ENCODE measurements around the gene ILF3. TPM values are rescaled to one million over a fixed set of nuclear protein-coding genes. Genes with fewer than 3 reads are reported as not detected.

The ILF3 gene
- total and polyA plus RNA-seq, 2 of the 13 experiments (the other 11 are each of a cell fraction or from before 2014, with no cell fraction given) = 120 to 173 TPM

DNA sequence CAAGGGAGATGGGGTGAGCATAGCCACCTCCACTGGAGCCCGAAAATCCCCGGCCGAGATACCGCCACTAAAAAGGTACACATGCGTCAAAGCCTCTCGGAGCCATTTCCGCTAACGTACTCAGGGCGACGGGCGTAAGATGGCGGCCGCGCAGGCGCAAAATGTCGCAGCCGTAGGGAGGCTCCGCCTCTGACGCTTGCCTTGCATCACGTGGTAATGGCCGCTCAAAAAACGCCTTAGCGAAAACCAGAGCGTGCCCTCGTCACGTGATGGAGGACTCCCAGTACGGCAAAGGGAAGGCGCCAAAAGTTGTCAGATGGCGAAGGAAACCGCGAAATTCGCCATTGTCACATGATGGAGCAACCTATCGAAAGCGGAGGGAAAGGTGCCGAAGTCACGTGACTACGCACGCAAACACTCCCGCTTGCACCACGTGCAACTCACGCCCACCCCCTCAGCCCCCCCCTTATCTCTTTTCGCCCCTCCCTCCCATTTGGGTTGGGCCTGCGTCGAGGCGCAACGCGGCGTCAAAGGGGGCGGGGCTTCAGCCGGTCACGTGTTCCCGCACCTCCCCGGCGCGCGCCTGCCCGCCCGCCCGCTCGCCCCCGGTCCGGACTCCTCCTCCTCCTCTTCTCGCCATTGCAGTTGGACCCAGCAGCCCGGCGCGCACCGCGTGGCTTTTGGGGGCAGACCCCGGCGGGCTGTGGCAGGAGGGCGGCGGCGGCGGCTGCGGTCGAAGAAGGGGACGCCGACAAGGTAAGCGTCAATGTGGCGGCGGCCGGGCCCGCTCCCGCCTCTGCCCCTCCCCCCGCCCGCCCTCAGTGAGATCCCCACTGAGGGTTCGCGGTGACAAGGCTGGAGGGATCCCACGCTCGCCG is at the start of gene ILF3 (continued):
- TF ChIP-seq, protein P1, sequence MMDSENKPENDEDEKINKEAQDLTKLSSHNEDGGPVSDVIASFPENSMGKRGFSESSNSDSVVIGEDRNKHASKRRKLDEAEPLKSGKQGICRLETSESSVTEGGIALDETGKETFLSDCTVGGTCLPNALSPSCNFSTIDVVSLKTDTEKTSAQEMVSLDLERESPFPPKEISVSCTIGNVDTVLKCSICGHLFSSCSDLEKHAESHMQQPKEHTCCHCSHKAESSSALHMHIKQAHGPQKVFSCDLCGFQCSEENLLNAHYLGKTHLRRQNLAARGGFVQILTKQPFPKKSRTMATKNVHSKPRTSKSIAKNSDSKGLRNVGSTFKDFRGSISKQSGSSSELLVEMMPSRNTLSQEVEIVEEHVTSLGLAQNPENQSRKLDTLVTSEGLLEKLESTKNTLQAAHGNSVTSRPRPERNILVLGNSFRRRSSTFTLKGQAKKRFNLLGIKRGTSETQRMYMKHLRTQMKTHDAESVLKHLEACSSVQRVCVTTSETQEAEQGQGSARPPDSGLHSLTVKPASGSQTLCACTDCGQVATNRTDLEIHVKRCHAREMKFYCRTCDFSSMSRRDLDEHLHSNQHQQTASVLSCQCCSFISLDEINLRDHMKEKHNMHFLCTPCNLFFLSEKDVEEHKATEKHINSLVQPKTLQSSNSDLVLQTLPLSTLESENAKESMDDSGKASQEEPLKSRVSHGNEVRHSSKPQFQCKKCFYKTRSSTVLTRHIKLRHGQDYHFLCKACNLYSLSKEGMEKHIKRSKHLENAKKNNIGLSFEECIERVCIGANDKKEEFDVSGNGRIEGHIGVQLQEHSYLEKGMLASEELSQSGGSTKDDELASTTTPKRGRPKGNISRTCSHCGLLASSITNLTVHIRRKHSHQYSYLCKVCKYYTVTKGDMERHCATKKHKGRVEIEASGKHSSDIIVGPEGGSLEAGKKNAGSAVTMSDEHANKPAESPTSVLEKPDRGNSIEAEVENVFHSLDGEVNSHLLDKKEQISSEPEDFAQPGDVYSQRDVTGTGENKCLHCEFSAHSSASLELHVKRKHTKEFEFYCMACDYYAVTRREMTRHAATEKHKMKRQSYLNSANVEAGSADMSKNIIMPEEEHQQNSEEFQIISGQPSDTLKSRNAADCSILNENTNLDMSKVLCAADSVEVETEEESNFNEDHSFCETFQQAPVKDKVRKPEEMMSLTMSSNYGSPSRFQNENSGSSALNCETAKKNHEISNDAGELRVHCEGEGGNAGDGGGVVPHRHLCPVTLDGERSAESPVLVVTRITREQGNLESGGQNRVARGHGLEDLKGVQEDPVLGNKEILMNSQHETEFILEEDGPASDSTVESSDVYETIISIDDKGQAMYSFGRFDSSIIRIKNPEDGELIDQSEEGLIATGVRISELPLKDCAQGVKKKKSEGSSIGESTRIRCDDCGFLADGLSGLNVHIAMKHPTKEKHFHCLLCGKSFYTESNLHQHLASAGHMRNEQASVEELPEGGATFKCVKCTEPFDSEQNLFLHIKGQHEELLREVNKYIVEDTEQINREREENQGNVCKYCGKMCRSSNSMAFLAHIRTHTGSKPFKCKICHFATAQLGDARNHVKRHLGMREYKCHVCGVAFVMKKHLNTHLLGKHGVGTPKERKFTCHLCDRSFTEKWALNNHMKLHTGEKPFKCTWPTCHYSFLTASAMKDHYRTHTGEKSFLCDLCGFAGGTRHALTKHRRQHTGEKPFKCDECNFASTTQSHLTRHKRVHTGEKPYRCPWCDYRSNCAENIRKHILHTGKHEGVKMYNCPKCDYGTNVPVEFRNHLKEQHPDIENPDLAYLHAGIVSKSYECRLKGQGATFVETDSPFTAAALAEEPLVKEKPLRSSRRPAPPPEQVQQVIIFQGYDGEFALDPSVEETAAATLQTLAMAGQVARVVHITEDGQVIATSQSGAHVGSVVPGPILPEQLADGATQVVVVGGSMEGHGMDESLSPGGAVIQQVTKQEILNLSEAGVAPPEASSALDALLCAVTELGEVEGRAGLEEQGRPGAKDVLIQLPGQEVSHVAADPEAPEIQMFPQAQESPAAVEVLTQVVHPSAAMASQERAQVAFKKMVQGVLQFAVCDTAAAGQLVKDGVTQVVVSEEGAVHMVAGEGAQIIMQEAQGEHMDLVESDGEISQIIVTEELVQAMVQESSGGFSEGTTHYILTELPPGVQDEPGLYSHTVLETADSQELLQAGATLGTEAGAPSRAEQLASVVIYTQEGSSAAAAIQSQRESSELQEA (CRISPR knock-in tag; IDR thresholded peaks at IDR 0.05; ENCODE audit: not compliant biosample characterization) = no peak
- TF ChIP-seq ATF1 (CRISPR knock-in tag; IDR thresholded peaks at IDR 0.05) (peak; percentile 91), NKX3-1 (CRISPR knock-in tag; IDR thresholded peaks at IDR 0.05) (no peak), ZFP41 (CRISPR knock-in tag; IDR thresholded peaks at IDR 0.05; ENCODE audit: borderline replicate concordance) (no peak), FOXA1 (IDR thresholded peaks at IDR 0.05) (no peak), FOXA1 (CRISPR knock-in tag; IDR thresholded peaks at IDR 0.05) (peak; percentile 54), ZBTB42 (CRISPR knock-in tag; IDR thresholded peaks at IDR 0.05) (no peak), EHMT2 (IDR thresholded peaks at IDR 0.05; ENCODE audit: borderline replicate concordance, low read depth, low read length) (no peak), CBX1 (IDR thresholded peaks at IDR 0.05; ENCODE audit: low read depth) (peak; percentile 88), SMYD3 (CRISPR knock-in tag; IDR thresholded peaks at IDR 0.05) (0 out of 2 replicates have a peak, but pooled peaks have one; percentile 19), TP53 (CRISPR knock-in tag; conservative IDR thresholded peaks at IDR 0.05) (0 out of 2 replicates have a peak, but pooled peaks have one; percentile 26)
- TF ChIP-seq, protein P2, sequence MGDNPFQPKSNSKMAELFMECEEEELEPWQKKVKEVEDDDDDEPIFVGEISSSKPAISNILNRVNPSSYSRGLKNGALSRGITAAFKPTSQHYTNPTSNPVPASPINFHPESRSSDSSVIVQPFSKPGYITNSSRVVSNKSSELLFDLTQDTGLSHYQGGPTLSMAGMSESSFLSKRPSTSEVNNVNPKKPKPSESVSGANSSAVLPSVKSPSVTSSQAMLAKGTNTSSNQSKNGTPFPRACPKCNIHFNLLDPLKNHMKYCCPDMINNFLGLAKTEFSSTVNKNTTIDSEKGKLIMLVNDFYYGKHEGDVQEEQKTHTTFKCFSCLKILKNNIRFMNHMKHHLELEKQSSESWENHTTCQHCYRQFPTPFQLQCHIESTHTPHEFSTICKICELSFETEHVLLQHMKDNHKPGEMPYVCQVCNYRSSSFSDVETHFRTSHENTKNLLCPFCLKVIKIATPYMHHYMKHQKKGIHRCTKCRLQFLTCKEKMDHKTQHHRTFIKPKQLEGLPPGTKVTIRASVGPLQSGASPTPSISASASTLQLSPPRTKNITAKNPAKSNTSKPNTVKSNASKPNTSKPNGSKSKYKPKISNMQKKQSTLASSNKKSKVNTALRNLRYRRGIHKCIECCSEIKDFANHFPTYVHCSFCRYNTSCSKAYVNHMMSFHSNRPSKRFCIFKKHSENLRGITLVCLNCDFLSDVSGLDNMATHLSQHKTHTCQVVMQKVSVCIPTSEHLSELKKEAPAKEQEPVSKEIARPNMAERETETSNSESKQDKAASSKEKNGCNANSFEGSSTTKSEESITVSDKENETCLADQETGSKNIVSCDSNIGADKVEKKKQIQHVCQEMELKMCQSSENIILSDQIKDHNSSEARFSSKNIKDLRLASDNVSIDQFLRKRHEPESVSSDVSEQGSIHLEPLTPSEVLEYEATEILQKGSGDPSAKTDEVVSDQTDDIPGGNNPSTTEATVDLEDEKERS (CRISPR knock-in tag; IDR thresholded peaks at IDR 0.05) = peak; percentile 77
- TF ChIP-seq, protein P3, sequence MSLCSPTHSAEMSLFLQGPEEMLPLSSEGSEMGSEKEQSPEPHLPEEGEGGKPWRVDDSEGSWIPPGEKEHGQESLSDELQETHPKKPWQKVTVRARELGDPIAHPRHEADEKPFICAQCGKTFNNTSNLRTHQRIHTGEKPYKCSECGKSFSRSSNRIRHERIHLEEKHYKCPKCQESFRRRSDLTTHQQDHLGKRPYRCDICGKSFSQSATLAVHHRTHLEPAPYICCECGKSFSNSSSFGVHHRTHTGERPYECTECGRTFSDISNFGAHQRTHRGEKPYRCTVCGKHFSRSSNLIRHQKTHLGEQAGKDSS (CRISPR knock-in tag; IDR thresholded peaks at IDR 0.05; ENCODE audit: borderline replicate concordance, low read depth) = no peak
- TF ChIP-seq, protein P4, sequence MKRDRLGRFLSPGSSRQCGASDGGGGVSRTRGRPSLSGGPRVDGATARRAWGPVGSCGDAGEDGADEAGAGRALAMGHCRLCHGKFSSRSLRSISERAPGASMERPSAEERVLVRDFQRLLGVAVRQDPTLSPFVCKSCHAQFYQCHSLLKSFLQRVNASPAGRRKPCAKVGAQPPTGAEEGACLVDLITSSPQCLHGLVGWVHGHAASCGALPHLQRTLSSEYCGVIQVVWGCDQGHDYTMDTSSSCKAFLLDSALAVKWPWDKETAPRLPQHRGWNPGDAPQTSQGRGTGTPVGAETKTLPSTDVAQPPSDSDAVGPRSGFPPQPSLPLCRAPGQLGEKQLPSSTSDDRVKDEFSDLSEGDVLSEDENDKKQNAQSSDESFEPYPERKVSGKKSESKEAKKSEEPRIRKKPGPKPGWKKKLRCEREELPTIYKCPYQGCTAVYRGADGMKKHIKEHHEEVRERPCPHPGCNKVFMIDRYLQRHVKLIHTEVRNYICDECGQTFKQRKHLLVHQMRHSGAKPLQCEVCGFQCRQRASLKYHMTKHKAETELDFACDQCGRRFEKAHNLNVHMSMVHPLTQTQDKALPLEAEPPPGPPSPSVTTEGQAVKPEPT (CRISPR knock-in tag; IDR thresholded peaks at IDR 0.05; ENCODE audit: low read depth) = no peak

Measured in HepG2 (cell line).